ENCODE data around the gene PIPOX. TPM values are rescaled to one million over a fixed set of nuclear protein-coding genes. Genes with fewer than 3 reads are reported as not detected.

The PIPOX gene
- total and polyA plus RNA-seq, 2 donors (not counting 1 experiment from before 2014, with no cell fraction given) = 0.20 to 0.83 TPM

DNA sequence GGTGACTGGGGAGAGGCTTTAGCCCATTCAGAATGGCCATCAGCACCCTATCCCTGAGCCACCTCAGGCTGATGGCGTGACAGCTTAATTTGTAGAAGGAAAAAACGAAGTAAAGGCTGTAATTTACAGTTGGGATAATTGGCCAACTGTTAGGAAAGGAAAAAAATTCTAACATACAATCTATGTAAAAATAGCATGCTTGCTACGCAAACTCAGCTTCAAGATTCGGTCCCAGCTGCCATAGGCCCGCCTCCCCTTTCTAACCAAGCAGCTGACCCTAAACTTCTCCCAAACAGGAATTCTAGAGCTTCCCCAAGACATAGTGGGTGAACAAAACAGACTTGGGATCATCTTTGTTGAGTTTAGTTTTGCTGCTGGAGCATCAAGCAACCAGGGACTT lies 42.0 kb upstream of the PIPOX start:
- TF ChIP-seq EZH2 (IDR thresholded peaks at IDR 0.05; ENCODE audit: low read length, missing control alignments) = no peak
- TF ChIP-seq, protein P1, sequence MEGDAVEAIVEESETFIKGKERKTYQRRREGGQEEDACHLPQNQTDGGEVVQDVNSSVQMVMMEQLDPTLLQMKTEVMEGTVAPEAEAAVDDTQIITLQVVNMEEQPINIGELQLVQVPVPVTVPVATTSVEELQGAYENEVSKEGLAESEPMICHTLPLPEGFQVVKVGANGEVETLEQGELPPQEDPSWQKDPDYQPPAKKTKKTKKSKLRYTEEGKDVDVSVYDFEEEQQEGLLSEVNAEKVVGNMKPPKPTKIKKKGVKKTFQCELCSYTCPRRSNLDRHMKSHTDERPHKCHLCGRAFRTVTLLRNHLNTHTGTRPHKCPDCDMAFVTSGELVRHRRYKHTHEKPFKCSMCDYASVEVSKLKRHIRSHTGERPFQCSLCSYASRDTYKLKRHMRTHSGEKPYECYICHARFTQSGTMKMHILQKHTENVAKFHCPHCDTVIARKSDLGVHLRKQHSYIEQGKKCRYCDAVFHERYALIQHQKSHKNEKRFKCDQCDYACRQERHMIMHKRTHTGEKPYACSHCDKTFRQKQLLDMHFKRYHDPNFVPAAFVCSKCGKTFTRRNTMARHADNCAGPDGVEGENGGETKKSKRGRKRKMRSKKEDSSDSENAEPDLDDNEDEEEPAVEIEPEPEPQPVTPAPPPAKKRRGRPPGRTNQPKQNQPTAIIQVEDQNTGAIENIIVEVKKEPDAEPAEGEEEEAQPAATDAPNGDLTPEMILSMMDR (conservative IDR thresholded peaks at IDR 0.05 in 1 of 2, IDR thresholded peaks at IDR 0.05 in 1 of 2; ENCODE audit: low read depth in 1 of 2, low read length in 2 of 2) = no peak
- H3K4me3 ChIP-seq (replicated peaks in 1 of 4; ENCODE audit: control extremely low read depth in 1 of 4, insufficient read depth in 1 of 4, low read depth in 3 of 4, low read length in 4 of 4) = no peak overlapping the region
- H3K9me3 ChIP-seq (ENCODE audit: control insufficient read depth, insufficient read depth, low read depth, low read length) = no peaks in the 10 kb centered on the region
- DNase-seq (ENCODE audit: low read depth in 2 of 2) = no peak
- H3K4me2 ChIP-seq (ENCODE audit: extremely low read depth, insufficient read depth, low read length) = no peak overlapping the region
- H3K36me3 ChIP-seq (ENCODE audit: control insufficient read depth, insufficient read depth, low read length) = no peaks in the 10 kb centered on the region
- no peak overlapping the region for H3K27ac ChIP-seq (ENCODE audit: insufficient read depth, low read length)
- no peak overlapping the region for H3K9ac ChIP-seq (ENCODE audit: insufficient read depth, low read length)
- H2AFZ ChIP-seq (ENCODE audit: low read length) = no peak overlapping the region
- no peaks in the 10 kb centered on the region for H4K20me1 ChIP-seq (ENCODE audit: control insufficient read depth, extremely low read depth, insufficient read depth, low read length)
- H3K79me2 ChIP-seq (ENCODE audit: control insufficient read depth, insufficient read depth, low read length) = no peaks in the 10 kb centered on the region
- H3K4me1 ChIP-seq (ENCODE audit: control insufficient read depth, extremely low read depth, insufficient read depth, low read length) = no peaks in the 10 kb centered on the region
- peaks cover 23% of the 10 kb centered on the region for H3K27me3 ChIP-seq (ENCODE audit: control insufficient read depth, insufficient read depth, low read length)

DNA sequence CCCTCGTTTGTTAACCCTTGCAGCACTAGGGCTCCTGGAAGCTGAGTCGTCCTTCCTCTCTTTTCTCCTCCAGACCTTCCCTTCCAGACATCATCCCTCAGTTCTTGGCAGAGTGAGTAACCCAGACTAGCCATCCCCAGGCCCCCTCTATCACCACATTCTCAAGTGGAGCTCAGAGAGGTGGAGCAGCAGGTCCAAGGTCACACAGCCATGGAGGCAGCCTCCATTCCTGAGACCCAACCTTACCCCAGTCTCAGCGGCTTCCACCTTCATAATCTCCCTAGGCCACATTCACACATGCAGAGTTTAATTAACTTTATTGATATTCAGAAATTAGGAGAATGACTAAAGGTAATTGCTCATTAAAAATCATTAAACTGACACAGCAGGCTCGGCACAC lies 40.1 kb upstream of the PIPOX start:
- Histone ChIP-seq H2AFZ (ENCODE audit: low read length) (no peak overlapping the region), H3K36me3 (ENCODE audit: control insufficient read depth, insufficient read depth, low read length) (no peaks in the 10 kb centered on the region), H3K4me1 (ENCODE audit: control insufficient read depth, extremely low read depth, insufficient read depth, low read length) (no peaks in the 10 kb centered on the region), H3K9me3 (ENCODE audit: control insufficient read depth, insufficient read depth, low read depth, low read length) (no peaks in the 10 kb centered on the region), H3K9ac (ENCODE audit: insufficient read depth, low read length) (no peak overlapping the region), H3K27ac (ENCODE audit: insufficient read depth, low read length) (no peak overlapping the region), H3K4me3 (replicated peaks in 1 of 4; ENCODE audit: control extremely low read depth in 1 of 4, insufficient read depth in 1 of 4, low read depth in 3 of 4, low read length in 4 of 4) (no peak overlapping the region), H3K79me2 (ENCODE audit: control insufficient read depth, insufficient read depth, low read length) (no peaks in the 10 kb centered on the region), H4K20me1 (ENCODE audit: control insufficient read depth, extremely low read depth, insufficient read depth, low read length) (no peaks in the 10 kb centered on the region), H3K27me3 (ENCODE audit: control insufficient read depth, insufficient read depth, low read length) (peaks cover 32% of the 10 kb centered on the region), H3K4me2 (ENCODE audit: extremely low read depth, insufficient read depth, low read length) (no peak overlapping the region)
- TF ChIP-seq, protein P1 (conservative IDR thresholded peaks at IDR 0.05 in 1 of 2, IDR thresholded peaks at IDR 0.05 in 1 of 2; ENCODE audit: low read depth in 1 of 2, low read length in 2 of 2) = no peak
- no peak for TF ChIP-seq EZH2 (IDR thresholded peaks at IDR 0.05; ENCODE audit: low read length, missing control alignments)
- DNase-seq (ENCODE audit: low read depth in 2 of 2) = no peak

DNA sequence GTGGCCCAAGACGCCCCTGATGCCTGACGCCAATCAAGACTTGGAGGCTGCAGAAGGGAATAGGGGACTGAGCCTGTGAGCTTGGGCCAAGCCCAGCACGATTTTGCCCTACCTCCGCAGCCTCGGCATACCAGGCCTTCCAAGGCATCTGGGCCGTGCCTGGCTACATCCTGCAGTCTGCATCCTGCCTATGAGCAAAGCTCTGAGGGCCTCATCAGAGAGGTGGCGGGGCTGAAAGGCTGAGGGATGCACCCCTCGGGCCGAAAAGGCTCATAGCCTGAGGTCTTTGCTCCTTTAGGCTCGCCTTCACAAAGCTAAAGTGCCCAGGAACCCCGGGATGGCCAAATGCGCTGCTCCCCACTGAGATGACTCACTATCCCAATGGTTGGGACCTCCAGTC lies 39.7 kb upstream of the PIPOX start:
- no peaks in the 10 kb centered on the region for H3K36me3 ChIP-seq (ENCODE audit: control insufficient read depth, insufficient read depth, low read length)
- no peak for TF ChIP-seq EZH2 (IDR thresholded peaks at IDR 0.05; ENCODE audit: low read length, missing control alignments)
- TF ChIP-seq, protein P1 (conservative IDR thresholded peaks at IDR 0.05 in 1 of 2, IDR thresholded peaks at IDR 0.05 in 1 of 2; ENCODE audit: low read depth in 1 of 2, low read length in 2 of 2) = no peak
- no peak overlapping the region for H2AFZ ChIP-seq (ENCODE audit: low read length)
- peaks cover 32% of the 10 kb centered on the region for H3K27me3 ChIP-seq (ENCODE audit: control insufficient read depth, insufficient read depth, low read length)
- no peaks in the 10 kb centered on the region for H3K4me1 ChIP-seq (ENCODE audit: control insufficient read depth, extremely low read depth, insufficient read depth, low read length)
- no peaks in the 10 kb centered on the region for H4K20me1 ChIP-seq (ENCODE audit: control insufficient read depth, extremely low read depth, insufficient read depth, low read length)
- H3K4me3 ChIP-seq (replicated peaks in 1 of 4; ENCODE audit: control extremely low read depth in 1 of 4, insufficient read depth in 1 of 4, low read depth in 3 of 4, low read length in 4 of 4) = no peak overlapping the region
- no peak overlapping the region for H3K27ac ChIP-seq (ENCODE audit: insufficient read depth, low read length)
- no peaks in the 10 kb centered on the region for H3K9me3 ChIP-seq (ENCODE audit: control insufficient read depth, insufficient read depth, low read depth, low read length)
- H3K79me2 ChIP-seq (ENCODE audit: control insufficient read depth, insufficient read depth, low read length) = no peaks in the 10 kb centered on the region
- H3K9ac ChIP-seq (ENCODE audit: insufficient read depth, low read length) = no peak overlapping the region
- no peak overlapping the region for H3K4me2 ChIP-seq (ENCODE audit: extremely low read depth, insufficient read depth, low read length)
- DNase-seq (ENCODE audit: low read depth in 2 of 2) = no peak

Data from fibroblast of lung (primary cell).